IPS-15b (cell line): ENCODE data around the gene VTI1B.
A peak's percentile ranks its signal among the peaks of the same experiment; 100 is the strongest.
"Not testable (repeated sequence)": the region's sequence is repeated elsewhere in the genome, so short reads cannot be mapped to it uniquely, and the experiment has no call there.

Experiments used
- H3K27me3 ChIP-seq: one replicate; pipeline ENCODE4 v1.6.1; 2013; ENCODE audit warnings: low read length; ENCODE audit not compliant: control insufficient read depth, insufficient read depth
- H3K36me3 ChIP-seq: one replicate; pipeline ENCODE4 v1.6.1; 2013; ENCODE audit warnings: low read length; ENCODE audit not compliant: control insufficient read depth, insufficient read depth
- H3K4me1 ChIP-seq: one replicate; pipeline ENCODE4 v1.6.1; 2013; ENCODE audit warnings: mild to moderate bottlenecking, low read length; ENCODE audit not compliant: control insufficient read depth, insufficient read depth
- H3K4me3 ChIP-seq: one replicate; pipeline ENCODE4 v1.5.1; 2013; ENCODE audit warnings: low read depth, low read length
- H3K9ac ChIP-seq: one replicate; pipeline ENCODE4 v1.6.1; 2013; ENCODE audit warnings: low read depth, mild to moderate bottlenecking, low read length
- H3K9me3 ChIP-seq: one replicate; pipeline ENCODE4 v1.6.1; 2013; ENCODE audit warnings: mild to moderate bottlenecking, low read length; ENCODE audit not compliant: control insufficient read depth, insufficient read depth

VTI1B gene

GRCh38 chr14:67703997-67704396, 29.6 kb upstream of the VTI1B start:
- no peaks in the 10 kb centered on the region for H3K4me1 ChIP-seq
- H3K9ac ChIP-seq, result no peak overlapping the region
- H3K27me3 ChIP-seq, result no peaks in the 10 kb centered on the region
- no peaks in the 10 kb centered on the region for H3K36me3 ChIP-seq
- H3K4me3 ChIP-seq, result no peak overlapping the region
- H3K9me3 ChIP-seq, result no peaks in the 10 kb centered on the region

- H3K4me1 ChIP-seq, H3K4me3 ChIP-seq, H3K36me3 ChIP-seq, H3K9ac ChIP-seq, H3K9me3 ChIP-seq, H3K27me3 ChIP-seq: not testable (repeated sequence)
These were observed 27.1 kb upstream of the VTI1B start, which contains the start of gene RDH12 for GRCh38 chr14:67701492-67701891. Gene RDH12 (plus strand): TSS chr14:67701886. CDS start chr14:67722643, 20,757 bp downstream.

GRCh38 chr14:67698179-67698578, 23.7 kb upstream of the VTI1B start:
- Histone ChIP-seq H3K36me3 (no peaks in the 10 kb centered on the region), H3K4me3 (no peak overlapping the region), H3K9me3 (no peaks in the 10 kb centered on the region), H3K27me3 (peaks cover 9% of the 10 kb centered on the region), H3K9ac (no peak overlapping the region), H3K4me1 (peaks cover 4% of the 10 kb centered on the region)

- no peak overlapping the region for H3K9ac ChIP-seq
- H3K4me1 ChIP-seq, result peaks cover 4% of the 10 kb centered on the region
These were observed 22.6 kb upstream of the VTI1B start for GRCh38 chr14:67697006-67697405.

GRCh38 chr14:67695394-67695949, 21.0 kb upstream of the VTI1B start, which contains the start of gene RDH11:
Gene RDH11 (minus strand): TSS chr14:67695764. CDS start chr14:67695703, 61 bp downstream.
- peaks cover 9% of the 10 kb centered on the region for H3K27me3 ChIP-seq
- H3K4me3 ChIP-seq, result peak within 1 kb of the TSS; percentile 96
- peaks cover 13% of the 10 kb centered on the region for H3K36me3 ChIP-seq
- H3K4me1 ChIP-seq, result peaks cover 4% of the 10 kb centered on the region
- no peaks in the 10 kb centered on the region for H3K9me3 ChIP-seq
- H3K9ac ChIP-seq, result peak within 1 kb of the TSS; percentile 77

More at GRCh38 chr14:67697006-67697405, 22.6 kb upstream of the VTI1B start:
- H3K9me3 ChIP-seq, result no peaks in the 10 kb centered on the region
- H3K27me3 ChIP-seq, result peaks cover 9% of the 10 kb centered on the region
- no peak overlapping the region for H3K4me3 ChIP-seq
- peaks cover 3% of the 10 kb centered on the region for H3K36me3 ChIP-seq

GRCh38 chr14:67694791-67695393, 20.5 kb upstream of the VTI1B start:
- Histone ChIP-seq H3K36me3 (peaks cover 18% of the 10 kb centered on the region), H3K9ac (peak overlapping the region; percentile 77), H3K27me3 (peaks cover 9% of the 10 kb centered on the region), H3K4me1 (peaks cover 4% of the 10 kb centered on the region), H3K9me3 (no peaks in the 10 kb centered on the region), H3K4me3 (peak overlapping the region; percentile 96)

GRCh38 chr14:67690011-67690410, 15.6 kb upstream of the VTI1B start:
- H3K4me3 ChIP-seq, result no peak overlapping the region
- no peak overlapping the region for H3K9ac ChIP-seq
- H3K36me3 ChIP-seq, result peaks cover 51% of the 10 kb centered on the region
- no peaks in the 10 kb centered on the region for H3K27me3 ChIP-seq
- H3K9me3 ChIP-seq, result no peaks in the 10 kb centered on the region
- peaks cover 4% of the 10 kb centered on the region for H3K4me1 ChIP-seq

GRCh38 chr14:67683842-67684241, 9.4 kb upstream of the VTI1B start:
- Histone ChIP-seq H3K36me3 (peaks cover 33% of the 10 kb centered on the region), H3K9ac (no peak overlapping the region), H3K27me3 (no peaks in the 10 kb centered on the region), H3K4me3 (no peak overlapping the region), H3K9me3 (no peaks in the 10 kb centered on the region), H3K4me1 (no peaks in the 10 kb centered on the region)

- Histone ChIP-seq H3K36me3 (peaks cover 23% of the 10 kb centered on the region), H3K27me3 (no peaks in the 10 kb centered on the region), H3K9me3 (no peaks in the 10 kb centered on the region), H3K4me1 (no peaks in the 10 kb centered on the region), H3K4me3 (no peak overlapping the region), H3K9ac (no peak overlapping the region)
These were observed 6.5 kb upstream of the VTI1B start for GRCh38 chr14:67680941-67681340.

GRCh38 chr14:67680121-67680602, 5.7 kb upstream of the VTI1B start:
- H3K36me3 ChIP-seq, result peaks cover 17% of the 10 kb centered on the region
- H3K27me3 ChIP-seq, result no peaks in the 10 kb centered on the region
- H3K4me3 ChIP-seq, result no peak overlapping the region
- H3K9me3 ChIP-seq, result no peaks in the 10 kb centered on the region
- no peak overlapping the region for H3K9ac ChIP-seq
- H3K4me1 ChIP-seq, result no peaks in the 10 kb centered on the region

- H3K9me3 ChIP-seq, result no peaks in the 10 kb centered on the region
- H3K36me3 ChIP-seq, result peaks cover 16% of the 10 kb centered on the region
- H3K27me3 ChIP-seq, result no peaks in the 10 kb centered on the region
- no peak overlapping the region for H3K9ac ChIP-seq
- no peak overlapping the region for H3K4me3 ChIP-seq
- no peaks in the 10 kb centered on the region for H3K4me1 ChIP-seq
These were observed 4.6 kb upstream of the VTI1B start for GRCh38 chr14:67679006-67679405.

GRCh38 chr14:67675219-67675582, 769 bp upstream of the VTI1B start:
- H3K27me3 ChIP-seq, result no peaks in the 10 kb centered on the region
- H3K4me3 ChIP-seq, result peak overlapping the region; percentile 63
- no peaks in the 10 kb centered on the region for H3K4me1 ChIP-seq
- no peaks in the 10 kb centered on the region for H3K9me3 ChIP-seq
- peaks cover 11% of the 10 kb centered on the region for H3K36me3 ChIP-seq
- peak overlapping the region; percentile 94 for H3K9ac ChIP-seq
